WTC11 (cell line): ENCODE measurements around the gene PHACTR3. TPM values are rescaled to one million over a fixed set of nuclear protein-coding genes. Genes with fewer than 3 reads are reported as not detected.

Experiments used
- ATAC-seq: fragments of 200-7000 bp; cut with Tn5 transposase; 2 replicates; pipeline ENCODE4 v1.10.0; 2021; ENCODE audit warnings: mild to moderate bottlenecking, moderate library complexity
- CTCF ChIA-PET: fragments of 300-600 bp; sonication (Branson Sonifier 250); formaldehyde crosslinking; loops from one replicate; lab custom pipeline; 2021; ENCODE audit warnings: antibody characterized with exemption; lab: Charles Lee
- POLR2A ChIA-PET: fragments of 350-600 bp; sonication (Branson Sonifier 250); formaldehyde crosslinking; loops from one replicate; lab custom pipeline; 2021; ENCODE audit warnings: antibody characterized with exemption; lab: Charles Lee
- DNase-seq: peaks from one replicate; pipeline ENCODE4 v3.0.0; 2021; ENCODE audit warnings: low spot score
- H3K27ac Mint-ChIP-seq: 2 replicates; pipeline ENCODE4 v1.8.0; 2021; ENCODE audit warnings: mixed read lengths
- H3K27me3 Mint-ChIP-seq: 2 replicates; pipeline ENCODE4 v1.8.0; 2021; ENCODE audit warnings: low read depth, mild to moderate bottlenecking, moderate library complexity, mixed read lengths
- H3K36me3 Mint-ChIP-seq: 2 replicates; pipeline ENCODE4 v1.8.0; 2021; ENCODE audit warnings: mixed read lengths
- H3K4me1 Mint-ChIP-seq: 2 replicates; pipeline ENCODE4 v1.8.0; 2022; ENCODE audit warnings: mixed read lengths
- H3K4me3 Mint-ChIP-seq: 2 replicates; pipeline ENCODE4 v1.8.0; 2021; ENCODE audit warnings: mild to moderate bottlenecking, moderate library complexity, mixed read lengths
- H3K9me3 Mint-ChIP-seq: 2 replicates; pipeline ENCODE4 v1.8.0; 2021; ENCODE audit warnings: mixed read lengths
- AFF4 ChIP-seq: sonication (generic); formaldehyde crosslinking; IDR thresholded peaks from 2 replicates; pipeline ENCODE4 v1.8.1; 2023; ENCODE audit warnings: mild to moderate bottlenecking, missing genetic modification reagents, borderline replicate concordance
- ATF1 ChIP-seq: sonication (generic); formaldehyde crosslinking; IDR thresholded peaks from 2 replicates; pipeline ENCODE4 v1.8.1; 2023; ENCODE audit warnings: mild to moderate bottlenecking, moderate library complexity, missing genetic modification reagents
- ATF6 ChIP-seq: sonication (generic); formaldehyde crosslinking; IDR thresholded peaks from 2 replicates; pipeline ENCODE4 v1.8.1; 2023; ENCODE audit warnings: mild to moderate bottlenecking, missing genetic modification reagents
- CBFB ChIP-seq: sonication (generic); formaldehyde crosslinking; IDR thresholded peaks from 2 replicates; pipeline ENCODE4 v1.8.1; 2022; ENCODE audit warnings: mild to moderate bottlenecking, low read depth, missing genetic modification reagents
- CREM ChIP-seq: sonication (generic); formaldehyde crosslinking; IDR thresholded peaks from 2 replicates; pipeline ENCODE4 v1.8.1; 2022; ENCODE audit warnings: mild to moderate bottlenecking, missing genetic modification reagents, moderate library complexity
- E2F1 ChIP-seq: sonication (generic); formaldehyde crosslinking; IDR thresholded peaks from 2 replicates; pipeline ENCODE4 v1.8.0; 2022; ENCODE audit warnings: mild to moderate bottlenecking, missing genetic modification reagents
- ELF4 ChIP-seq: sonication (generic); formaldehyde crosslinking; IDR thresholded peaks from 2 replicates; pipeline ENCODE4 v1.8.1; 2022; ENCODE audit warnings: low read depth, mild to moderate bottlenecking, moderate library complexity, missing genetic modification reagents
- FOXJ3 ChIP-seq: sonication (generic); formaldehyde crosslinking; IDR thresholded peaks from 2 replicates; pipeline ENCODE4 v1.9.0; 2021; ENCODE audit warnings: missing genetic modification reagents, mild to moderate bottlenecking, borderline replicate concordance
- HMGA2 ChIP-seq: fragments of 250-450 bp; sonication (Bioruptor Pico); IDR thresholded peaks from 2 replicates; pipeline ENCODE4 v1.4.0; 2021; ENCODE audit warnings: mild to moderate bottlenecking, moderate library complexity
- IRF2 ChIP-seq: sonication (generic); formaldehyde crosslinking; IDR thresholded peaks from 2 replicates; pipeline ENCODE4 v1.8.0; 2022; ENCODE audit warnings: low read depth, missing genetic modification reagents, borderline replicate concordance
- MAX ChIP-seq: sonication (generic); formaldehyde crosslinking; IDR thresholded peaks from 2 replicates; pipeline ENCODE4 v1.8.0; 2022; ENCODE audit warnings: mild to moderate bottlenecking, missing genetic modification reagents
- MXD4 ChIP-seq: fragments of 250-450 bp; sonication (Bioruptor Pico); IDR thresholded peaks from 2 replicates; pipeline ENCODE4 v1.8.0; 2021; ENCODE audit warnings: mild to moderate bottlenecking, moderate library complexity, borderline replicate concordance
- NR1H2 ChIP-seq: sonication (generic); formaldehyde crosslinking; IDR thresholded peaks from 2 replicates; pipeline ENCODE4 v1.9.0; 2021; ENCODE audit warnings: mild to moderate bottlenecking, moderate library complexity, missing genetic modification reagents
- RORB ChIP-seq: fragments of 250-450 bp; sonication (Bioruptor Pico); IDR thresholded peaks from 2 replicates; pipeline ENCODE4 v1.9.0; 2021; ENCODE audit warnings: mild to moderate bottlenecking
- SMAD3 ChIP-seq: sonication (generic); formaldehyde crosslinking; IDR thresholded peaks from 2 replicates; pipeline ENCODE4 v1.8.0; 2022; ENCODE audit warnings: missing genetic modification reagents, mild to moderate bottlenecking, borderline replicate concordance
- SMAD4 ChIP-seq: sonication (generic); formaldehyde crosslinking; IDR thresholded peaks from 2 replicates; pipeline ENCODE4 v1.8.0; 2022; ENCODE audit warnings: mild to moderate bottlenecking, missing genetic modification reagents
- ZNF138 ChIP-seq: sonication (generic); formaldehyde crosslinking; conservative IDR thresholded peaks from 2 replicates; pipeline ENCODE4 v1.8.1; 2022; ENCODE audit warnings: mild to moderate bottlenecking, moderate library complexity, missing genetic modification reagents
- ZNF263 ChIP-seq: sonication (generic); formaldehyde crosslinking; IDR thresholded peaks from 2 replicates; pipeline ENCODE4 v1.8.1; 2022; ENCODE audit warnings: low read depth, mild to moderate bottlenecking, moderate library complexity, missing genetic modification reagents
- ZNF512 ChIP-seq: sonication (generic); formaldehyde crosslinking; IDR thresholded peaks from 2 replicates; pipeline ENCODE4 v1.8.1; 2022; ENCODE audit warnings: missing genetic modification reagents, borderline replicate concordance
- total RNA-seq: library from RNA; stranded (reverse); gene quantifications from 3 replicates; pipeline ENCODE4 v1.2.3, GENCODE V29; 2021
- TF ChIP-seq, protein P1 (sequence below): fragments of 250-450 bp; sonication (Bioruptor Pico); conservative IDR thresholded peaks from 2 replicates; pipeline ENCODE4 v1.9.0; 2021; ENCODE audit warnings: mild to moderate bottlenecking
- TF ChIP-seq, protein P2 (sequence below): sonication (generic); formaldehyde crosslinking; IDR thresholded peaks from 2 replicates; pipeline ENCODE4 v1.8.0; 2023; ENCODE audit warnings: mild to moderate bottlenecking, missing genetic modification reagents

The PHACTR3 gene
- total RNA-seq, 1 experiment from 2014 or later = 0.28 TPM

DNA sequence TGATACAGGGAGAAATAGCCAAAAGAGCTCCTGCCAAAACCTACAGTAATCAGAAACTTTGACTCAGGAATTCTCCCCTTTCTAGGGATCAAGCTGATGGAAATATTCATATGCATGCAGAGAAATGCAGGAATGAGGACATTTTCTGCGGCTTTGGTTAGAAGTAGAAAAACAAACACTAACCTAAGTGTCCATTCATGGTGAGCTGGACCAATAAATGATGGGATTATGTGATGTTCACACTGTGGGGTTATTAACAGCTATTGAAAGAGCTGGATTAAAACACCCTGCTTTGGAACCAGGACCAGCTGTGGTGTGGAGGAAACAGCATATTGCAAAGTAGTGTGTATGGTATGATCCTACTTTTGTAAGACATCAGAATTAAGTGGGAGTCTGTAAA lies 186.0 kb downstream of the PHACTR3 start:
- Mint-ChIP-seq H3K4me3 (no peak overlapping the region), H3K4me1 (no peaks in the 10 kb centered on the region), H3K9me3 (peaks cover 29% of the 10 kb centered on the region), H3K36me3 (peaks cover 16% of the 10 kb centered on the region), H3K27ac (no peak overlapping the region), H3K27me3 (peaks cover 39% of the 10 kb centered on the region)
- ATAC-seq (no peak), DNase-seq (no peak)
- ChIA-PET CTCF (interaction anchor here (0.9 to 1.2 kb wide), 2 partner anchors 60 to 144 kb away, joined by 3 read pairs; no protein-coding TSS in a partner anchor), POLR2A (no interaction called here)
- TF ChIP-seq ATF1 (CRISPR knock-in tag) (no peak), MAX (CRISPR knock-in tag) (no peak), MXD4 (no peak), CREM (no peak), NR1H2 (CRISPR knock-in tag) (no peak), ZNF512 (no peak), HMGA2 (CRISPR knock-in tag) (no peak), FOXJ3 (CRISPR knock-in tag) (no peak), AFF4 (no peak), RORB (CRISPR knock-in tag) (no peak), ZNF138 (CRISPR knock-in tag) (no peak), SMAD4 (CRISPR knock-in tag) (no peak), IRF2 (no peak), ELF4 (CRISPR knock-in tag) (no peak)
- TF ChIP-seq, protein P1, sequence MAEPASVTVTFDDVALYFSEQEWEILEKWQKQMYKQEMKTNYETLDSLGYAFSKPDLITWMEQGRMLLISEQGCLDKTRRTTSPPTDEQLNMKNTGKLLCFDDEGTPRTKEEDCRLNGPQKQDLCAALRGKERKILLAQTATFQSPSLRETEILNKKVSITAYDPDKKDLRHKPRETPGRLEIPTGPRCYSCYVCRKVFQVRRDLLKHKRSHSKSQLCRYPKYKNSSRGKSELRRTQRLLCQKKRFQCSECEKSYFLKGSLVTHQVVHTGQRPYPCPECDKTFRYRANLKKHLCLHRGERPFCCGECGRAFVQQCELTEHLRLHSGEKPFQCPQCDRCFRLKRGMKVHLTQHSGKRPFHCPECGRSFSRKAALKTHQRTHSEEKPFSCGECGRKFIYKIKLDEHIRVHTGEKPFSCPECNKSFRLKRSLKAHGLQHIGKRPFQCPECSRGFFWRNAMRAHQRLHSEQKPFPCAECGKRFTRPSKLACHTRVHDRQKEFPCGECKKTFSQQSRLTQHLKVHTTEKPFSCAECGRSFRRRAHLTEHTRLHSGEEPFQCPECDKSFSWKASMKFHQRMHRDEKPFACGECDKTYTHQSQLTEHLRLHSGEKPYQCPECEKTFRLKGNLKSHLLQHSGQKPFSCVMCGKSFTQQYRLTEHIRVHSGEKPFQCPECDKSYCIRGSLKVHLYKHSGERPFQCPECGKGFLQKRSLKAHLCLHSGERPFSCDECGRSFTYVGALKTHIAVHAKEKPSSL = no peak
- TF ChIP-seq, protein P2, sequence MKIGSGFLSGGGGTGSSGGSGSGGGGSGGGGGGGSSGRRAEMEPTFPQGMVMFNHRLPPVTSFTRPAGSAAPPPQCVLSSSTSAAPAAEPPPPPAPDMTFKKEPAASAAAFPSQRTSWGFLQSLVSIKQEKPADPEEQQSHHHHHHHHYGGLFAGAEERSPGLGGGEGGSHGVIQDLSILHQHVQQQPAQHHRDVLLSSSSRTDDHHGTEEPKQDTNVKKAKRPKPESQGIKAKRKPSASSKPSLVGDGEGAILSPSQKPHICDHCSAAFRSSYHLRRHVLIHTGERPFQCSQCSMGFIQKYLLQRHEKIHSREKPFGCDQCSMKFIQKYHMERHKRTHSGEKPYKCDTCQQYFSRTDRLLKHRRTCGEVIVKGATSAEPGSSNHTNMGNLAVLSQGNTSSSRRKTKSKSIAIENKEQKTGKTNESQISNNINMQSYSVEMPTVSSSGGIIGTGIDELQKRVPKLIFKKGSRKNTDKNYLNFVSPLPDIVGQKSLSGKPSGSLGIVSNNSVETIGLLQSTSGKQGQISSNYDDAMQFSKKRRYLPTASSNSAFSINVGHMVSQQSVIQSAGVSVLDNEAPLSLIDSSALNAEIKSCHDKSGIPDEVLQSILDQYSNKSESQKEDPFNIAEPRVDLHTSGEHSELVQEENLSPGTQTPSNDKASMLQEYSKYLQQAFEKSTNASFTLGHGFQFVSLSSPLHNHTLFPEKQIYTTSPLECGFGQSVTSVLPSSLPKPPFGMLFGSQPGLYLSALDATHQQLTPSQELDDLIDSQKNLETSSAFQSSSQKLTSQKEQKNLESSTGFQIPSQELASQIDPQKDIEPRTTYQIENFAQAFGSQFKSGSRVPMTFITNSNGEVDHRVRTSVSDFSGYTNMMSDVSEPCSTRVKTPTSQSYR (CRISPR knock-in tag) = no peak

DNA sequence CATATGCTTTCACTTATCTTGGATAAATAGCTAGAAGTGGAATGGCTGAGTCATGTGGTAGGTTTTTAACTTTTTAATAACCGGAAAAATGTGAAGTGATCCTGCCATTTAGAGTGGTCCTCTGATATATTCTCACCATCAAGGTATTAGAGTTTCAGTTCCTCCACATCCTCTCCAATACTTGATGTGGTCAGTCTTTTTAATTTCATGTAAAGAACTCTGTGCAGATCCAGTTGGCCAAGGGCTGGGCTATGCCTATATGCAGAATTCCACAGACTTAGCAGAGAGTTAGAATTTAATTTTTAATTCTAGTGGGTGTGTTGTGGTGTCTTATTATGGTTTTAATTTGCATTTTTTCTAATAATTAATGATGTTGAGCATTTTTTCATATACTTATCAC lies 188.0 kb downstream of the PHACTR3 start:
- ATAC-seq (no peak), DNase-seq (no peak)
- Mint-ChIP-seq H3K36me3 (peaks cover 28% of the 10 kb centered on the region), H3K27ac (no peak overlapping the region), H3K9me3 (peaks cover 49% of the 10 kb centered on the region), H3K27me3 (peaks cover 56% of the 10 kb centered on the region), H3K4me3 (no peak overlapping the region), H3K4me1 (no peaks in the 10 kb centered on the region)
- ChIA-PET CTCF (no interaction called here), POLR2A (no interaction called here)
- TF ChIP-seq ATF6 (CRISPR knock-in tag) (no peak), SMAD3 (CRISPR knock-in tag) (no peak), ZNF263 (CRISPR knock-in tag) (no peak), CBFB (CRISPR knock-in tag) (no peak), E2F1 (CRISPR knock-in tag) (no peak)
